ENCODE results near the gene PSMB7. TPM values are rescaled to one million over a fixed set of nuclear protein-coding genes. Genes with fewer than 3 reads are reported as not detected.

The PSMB7 gene
- total and polyA plus RNA-seq, 2 of the 13 experiments (the other 11 are each of a cell fraction or from before 2014, with no cell fraction given): 259 to 291 TPM

GRCh38 chr9:124334568-124335319 lies 80.5 kb downstream of the PSMB7 start:
- in situ Hi-C loops (cut with HindIII; ENCODE audit: extremely low pct_ligation_motif_present, low pct_unique_long_range_greater_than_20kb): no loop called here
- DNase-seq (ENCODE audit: low spot score): no peak
- H3K9ac ChIP-seq (ENCODE audit: insufficient read depth, low read depth, low read length): no peak overlapping the region
- no peaks in the 10 kb centered on the region for H3K9me3 ChIP-seq (ENCODE audit: low read length)
- no peaks in the 10 kb centered on the region for H4K20me1 ChIP-seq (ENCODE audit: insufficient read depth, low read length)
- peak; percentile 64 for TF ChIP-seq AGO2 (optimal IDR thresholded peaks at IDR 0.05; ENCODE audit: low read depth, low read length)
- TF ChIP-seq ZBTB49 (CRISPR knock-in tag; IDR thresholded peaks at IDR 0.05; ENCODE audit: borderline replicate concordance): no peak
- TF ChIP-seq ZNF777 (CRISPR knock-in tag; IDR thresholded peaks at IDR 0.05): no peak
- TF ChIP-seq SRSF4 (IDR thresholded peaks at IDR 0.05; ENCODE audit: low read depth, low read length, poor library complexity, severe bottlenecking): no peak
- no peak for TF ChIP-seq ATF7 (IDR thresholded peaks at IDR 0.05)
- TF ChIP-seq ATF7 (CRISPR knock-in tag; IDR thresholded peaks at IDR 0.05): no peak
- H2AFZ ChIP-seq (ENCODE audit: low read length): no peak overlapping the region
- no peak overlapping the region for H3K27ac ChIP-seq (ENCODE audit: extremely low read length, insufficient read depth, low read length)
- ChIA-PET POLR2A (no interaction called here), CTCF (ENCODE audit: low intra/inter-chr PET ratio, low total read pairs) (no interaction called here)
- no peak overlapping the region for H3K4me2 ChIP-seq (ENCODE audit: low read depth, low read length)
- 97% methylated on average over 15 of the region's 15 CpGs for WGBS (ENCODE audit: low lambda C conversion rate)
- H3K27me3 ChIP-seq (ENCODE audit: control insufficient read depth in 1 of 2, insufficient read depth in 2 of 2, low read length in 2 of 2): no peaks in the 10 kb centered on the region
- peak; percentile 14 for ATAC-seq
- no peak for FAIRE-seq
- H3K4me3 ChIP-seq (replicated peaks in 1 of 3; ENCODE audit: insufficient read depth in 1 of 3, low read depth in 2 of 3, low read length in 3 of 3): no peak overlapping the region
- H3K36me3 ChIP-seq (replicated peaks in 1 of 2; ENCODE audit: control insufficient read depth in 1 of 2, insufficient read depth in 2 of 2, low read length in 2 of 2): peaks cover 41 to 66% of the 10 kb centered on the region in 2 experiments
- BruUV-seq (replicated peaks): no TSS peak
- no peaks in the 10 kb centered on the region for H3K4me1 ChIP-seq (ENCODE audit: insufficient read depth, low read length)
- intact Hi-C loops (cut with micrococcal nuclease; ENCODE audit: unreplicated experiment): no loop called here
- no peaks in the 10 kb centered on the region for H3K79me2 ChIP-seq (ENCODE audit: insufficient read depth, low read length)
